ENCODE measurements around the gene MAGI2. TPM values are rescaled to one million over a fixed set of nuclear protein-coding genes. Genes with fewer than 3 reads are reported as not detected.

Gene MAGI2
- total RNA-seq, 1 experiment from 2014 or later = 14.3 TPM

GRCh38 chr7:78429878-78430277 lies 1023.6 kb downstream of the MAGI2 start:
- no peak overlapping the region for H3K4me3 Mint-ChIP-seq

More at GRCh38 chr7:78429878-78430277, 1023.6 kb downstream of the MAGI2 start:
- Histone ChIP-seq H3K9me3 (ENCODE audit: control insufficient read depth, low read depth, low read length) (no peaks in the 10 kb centered on the region), H2BK120ac (ENCODE audit: low read depth, low read length, poor library complexity, severe bottlenecking) (no peak overlapping the region), H2BK12ac (ENCODE audit: insufficient read length, low read depth, low read length) (no peak overlapping the region), H3K18ac (ENCODE audit: insufficient read length, low read depth, low read length) (no peak overlapping the region), H3K14ac (ENCODE audit: insufficient read depth, low read length) (no peak overlapping the region), H2BK5ac (ENCODE audit: insufficient read length, low read length) (no peak overlapping the region), H2AFZ (ENCODE audit: low read length) (no peak overlapping the region), H4K5ac (ENCODE audit: insufficient read length, low read depth, low read length) (no peak overlapping the region), H3K9ac (ENCODE audit: extremely low read depth, insufficient read length, low read length) (no peak overlapping the region), H3K27me3 (ENCODE audit: insufficient read depth, low read length) (no peaks in the 10 kb centered on the region), H3K4me2 (ENCODE audit: insufficient read depth, insufficient read length, low read length) (no peak overlapping the region), H3K79me1 (ENCODE audit: insufficient read depth, low read depth, low read length, poor library complexity, severe bottlenecking) (no peaks in the 10 kb centered on the region), H3K23me2 (ENCODE audit: insufficient read length, low read depth, low read length, poor library complexity, severe bottlenecking) (no peaks in the 10 kb centered on the region), H4K91ac (ENCODE audit: insufficient read length, low read depth, low read length) (no peak overlapping the region), H4K8ac (replicated peaks; ENCODE audit: insufficient read length, low read depth, low read length) (no peak overlapping the region), H2AK5ac (ENCODE audit: insufficient read length, low read length) (no peak overlapping the region), H3K4ac (ENCODE audit: low read depth, low read length) (no peak overlapping the region), H2BK15ac (ENCODE audit: low read depth, low read length) (no peak overlapping the region), H3T11ph (ENCODE audit: low read length) (no peak overlapping the region), H3K79me2 (ENCODE audit: insufficient read depth, low read length) (no peaks in the 10 kb centered on the region), H3K23ac (ENCODE audit: insufficient read length, low read depth, low read length) (no peak overlapping the region), H3K4me1 (ENCODE audit: insufficient read depth, low read length) (no peaks in the 10 kb centered on the region; the same call in 1 of the 2 replicates), H4K20me1 (ENCODE audit: control insufficient read depth, insufficient read depth, insufficient read length) (no peaks in the 10 kb centered on the region), H2BK20ac (ENCODE audit: low read depth, low read length, poor library complexity, severe bottlenecking) (no peak overlapping the region), H3K27ac (ENCODE audit: insufficient read length, low read depth, low read length) (no peak overlapping the region), H3K56ac (ENCODE audit: insufficient read length, low read depth, low read length) (no peak overlapping the region)
- Mint-ChIP-seq H3K36me3 (ENCODE audit: insufficient read depth in 1 of 3, low read depth in 3 of 3) (peaks cover 0 to 5% (median 0%) of the 10 kb centered on the region in 3 experiments; a peak in 4 of 7 replicates), H3K9me3 (no peaks in the 10 kb centered on the region; a peak in 1 of 5 replicates), H3K27me3 (ENCODE audit: low read depth) (no peaks in the 10 kb centered on the region), H3K27ac (no peak overlapping the region), H3K4me1 (peaks cover 4 to 12% of the 10 kb centered on the region in 2 experiments)
- no CpG with 5 or more reads among the region's 1 CpG for WGBS (ENCODE audit: extremely low coverage, insufficient read length, low lambda C conversion rate)
- no peak for TF ChIP-seq CTCF (conservative IDR thresholded peaks at IDR 0.05)
- no peak for DNase-seq
